ENCODE results near the gene USP5. TPM values are rescaled to one million over a fixed set of nuclear protein-coding genes. Genes with fewer than 3 reads are reported as not detected.
"Not testable (repeated sequence)": the region's sequence is repeated elsewhere in the genome, so short reads cannot be mapped to it uniquely, and the experiment has no call there.

USP5 gene
- total and polyA plus RNA-seq, 3 donors from 2014 or later, result 96.1 to 154 (median 97.5) TPM

- H3K27me3 ChIP-seq, result no peaks in the 10 kb centered on the region
- DNase-seq, result no peak
- TF ChIP-seq CTCF (IDR thresholded peaks at IDR 0.05) (no peak), POLR2A (IDR thresholded peaks at IDR 0.05) (no peak)
- H3K36me3 ChIP-seq (ENCODE audit: low read depth, missing control alignments), result no peaks in the 10 kb centered on the region
- H3K9me3 ChIP-seq, result no peaks in the 10 kb centered on the region
- H3K27ac ChIP-seq, result peak overlapping the region in 1 of 2 donors; percentile 81
- H3K4me1 ChIP-seq, result peaks cover 40% of the 10 kb centered on the region
- peak overlapping the region; percentile 77 to 86 for H3K4me3 ChIP-seq
- intact Hi-C loops (cut with DNase I; ENCODE audit: low total_unique reads), result no loop called here
- WGBS, 2 donors, result 72 to 75% methylated on average over 10 to 12 of the region's 12 CpGs
These were observed 19.4 kb downstream of the USP5 start for GRCh38 chr12:6871052-6871957.

- Histone ChIP-seq H3K4me3 (peak overlapping the region; percentile 77 to 86), H3K4me1 (peaks cover 34% of the 10 kb centered on the region), H3K9me3 (no peaks in the 10 kb centered on the region), H3K36me3 (ENCODE audit: low read depth, missing control alignments) (no peaks in the 10 kb centered on the region), H3K27me3 (no peaks in the 10 kb centered on the region), H3K27ac (peak overlapping the region; percentile 42 to 81)
- 0 to 1% methylated on average over 12 to 40 of the region's 40 CpGs for WGBS, 2 donors
- peak; percentile 81 to 91 (median 89) for TF ChIP-seq CTCF (IDR thresholded peaks at IDR 0.05)
- no peak for TF ChIP-seq POLR2A (IDR thresholded peaks at IDR 0.05)
- peak; percentile 87 for DNase-seq
- intact Hi-C loops (cut with DNase I; ENCODE audit: low total_unique reads), result no loop called here
These were observed 20.4 kb downstream of the USP5 start for GRCh38 chr12:6872073-6873048.

GRCh38 chr12:6873094-6874014 lies 21.4 kb downstream of the USP5 start, which contains the start of gene SPSB2:
Gene SPSB2 (minus strand): TSS chr12:6873303. CDS start chr12:6872901, 402 bp downstream.
- Histone ChIP-seq H3K4me1 (peaks cover 33% of the 10 kb centered on the region), H3K9me3 (no peaks in the 10 kb centered on the region), H3K27ac (peak within 1 kb of the TSS; percentile 42 to 81), H3K27me3 (no peaks in the 10 kb centered on the region), H3K36me3 (ENCODE audit: low read depth, missing control alignments) (no peaks in the 10 kb centered on the region), H3K4me3 (peak within 1 kb of the TSS; percentile 77 to 86)
- intact Hi-C loops (cut with DNase I; ENCODE audit: low total_unique reads), result no loop called here
- peak; percentile 97 for DNase-seq
- no peak for TF ChIP-seq CTCF (IDR thresholded peaks at IDR 0.05)
- no peak for TF ChIP-seq POLR2A (IDR thresholded peaks at IDR 0.05)
- WGBS, 2 donors, result 3 to 4% methylated on average over 5 to 60 of the region's 66 CpGs

DNA sequence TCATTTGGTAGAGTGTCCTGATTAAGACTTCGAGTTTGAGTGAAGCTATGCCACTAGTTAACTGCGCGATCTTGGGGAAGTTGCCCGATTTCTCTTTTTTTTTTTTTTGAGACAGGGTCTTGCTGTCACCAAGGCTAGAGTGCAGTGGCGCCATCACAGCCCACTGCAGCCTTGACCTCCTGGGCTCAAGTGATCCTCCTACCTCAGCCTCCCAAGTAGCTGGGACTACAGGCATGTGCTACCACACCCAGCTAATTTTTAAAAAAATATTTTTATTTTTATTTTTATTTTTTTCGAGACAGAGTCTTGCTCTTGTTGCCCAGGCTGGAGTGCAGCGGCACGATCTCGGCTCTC lies 22.0 kb downstream of the USP5 start:
- H3K36me3 ChIP-seq (ENCODE audit: low read depth, missing control alignments); DNase-seq; H3K27me3 ChIP-seq; intact Hi-C loops (cut with DNase I; ENCODE audit: low total_unique reads); H3K9me3 ChIP-seq: not testable (repeated sequence)
- H3K27ac ChIP-seq, result peak overlapping the region; percentile 42 to 81
- peak overlapping the region; percentile 77 to 86 for H3K4me3 ChIP-seq
- peaks cover 27% of the 10 kb centered on the region for H3K4me1 ChIP-seq
- WGBS, 2 donors, result 30 to 39% methylated on average over 9 of the region's 9 CpGs

- H3K4me1 ChIP-seq; DNase-seq; H3K9me3 ChIP-seq; H3K27ac ChIP-seq; H3K27me3 ChIP-seq; H3K36me3 ChIP-seq (ENCODE audit: low read depth, missing control alignments); H3K4me3 ChIP-seq; intact Hi-C loops (cut with DNase I; ENCODE audit: low total_unique reads): not testable (repeated sequence)
- 86 to 97% methylated on average over 11 of the region's 11 CpGs for WGBS, 2 donors
These were observed 27.9 kb downstream of the USP5 start for GRCh38 chr12:6879824-6880223.

Data from testis (tissue), 3 donors.